MM.1S (cell line): ENCODE results near the gene GOLGA7B.
A peak's percentile ranks its signal among the peaks of the same experiment; 100 is the strongest.

ENCODE experiments used
- DNase-seq: peaks from one replicate; pipeline ENCODE4 v3.0.0-alpha.2; 2015
- H2AFZ ChIP-seq: fragments of 300-600 bp; sonication (generic); 2 replicates; pipeline ENCODE4 v1.6.0; 2016; ENCODE audit warnings: antibody characterized with exemption, low read length
- H3F3A ChIP-seq: fragments of 300-600 bp; sonication (generic); 2 replicates; pipeline ENCODE4 v1.6.1; 2016; ENCODE audit warnings: mild to moderate bottlenecking, antibody characterized with exemption, low read length, moderate library complexity, mixed read lengths; ENCODE audit not compliant: insufficient read depth
- H3K27ac ChIP-seq: fragments of 300-600 bp; sonication (generic); 2 replicates; pipeline ENCODE4 v1.5.1; 2016; ENCODE audit warnings: mild to moderate bottlenecking, low read length
- H3K27me3 ChIP-seq: fragments of 300-600 bp; sonication (generic); replicated peaks from 2 replicates; pipeline ENCODE4 v1.6.0; 2016; ENCODE audit warnings: low read length; ENCODE audit not compliant: insufficient read depth
- H3K36me3 ChIP-seq: fragments of 300-600 bp; sonication (generic); replicated peaks from 2 replicates; pipeline ENCODE4 v1.6.1; 2016; ENCODE audit warnings: mild to moderate bottlenecking, low read length, mixed read lengths; ENCODE audit not compliant: insufficient read depth
- H3K4me1 ChIP-seq: fragments of 300-600 bp; sonication (generic); 2 replicates; pipeline ENCODE4 v1.6.1; 2016; ENCODE audit warnings: low read length, mixed read lengths
- H3K4me2 ChIP-seq: fragments of 300-600 bp; sonication (generic); 2 replicates; pipeline ENCODE4 v1.6.0; 2016; ENCODE audit warnings: low read depth, low read length
- H3K4me3 ChIP-seq: fragments of 300-600 bp; sonication (generic); 2 replicates; pipeline ENCODE4 v1.5.1; 2016; ENCODE audit warnings: low read length, mixed read lengths
- H3K79me2 ChIP-seq: fragments of 300-600 bp; sonication (generic); 2 replicates; pipeline ENCODE4 v1.6.1; 2016; ENCODE audit warnings: mixed run types, low read length, mixed read lengths
- H3K9ac ChIP-seq: fragments of 300-600 bp; sonication (generic); 2 replicates; pipeline ENCODE4 v1.6.1; 2016; ENCODE audit warnings: low read length, mixed read lengths
- H3K9me2 ChIP-seq: fragments of 300-600 bp; sonication (generic); replicated peaks from 2 replicates; pipeline ENCODE4 v1.6.1; 2016; ENCODE audit warnings: mild to moderate bottlenecking, low read length, mixed read lengths; ENCODE audit not compliant: insufficient read depth
- H3K9me3 ChIP-seq: fragments of 300-600 bp; sonication (generic); replicated peaks from 2 replicates; pipeline ENCODE4 v1.6.1; 2016; ENCODE audit warnings: mild to moderate bottlenecking, low read length, mixed read lengths; ENCODE audit not compliant: insufficient read depth
- H4K20me1 ChIP-seq: fragments of 300-600 bp; sonication (generic); 2 replicates; pipeline ENCODE4 v1.6.1; 2016; ENCODE audit warnings: mild to moderate bottlenecking, low read length, moderate library complexity, mixed read lengths; ENCODE audit not compliant: insufficient read depth
- EZH2 ChIP-seq: fragments of 300-600 bp; sonication (generic); optimal IDR thresholded peaks from 2 replicates; pipeline ENCODE3; 2017; ENCODE audit warnings: low read depth, mild to moderate bottlenecking, antibody characterized with exemption, low read length, mixed read lengths
- EZH2phosphoT487 ChIP-seq: fragments of 300-600 bp; sonication (generic); IDR thresholded peaks from 2 replicates; pipeline ENCODE4 v1.6.1; 2018; ENCODE audit warnings: antibody characterized with exemption, low read length
- TF ChIP-seq, protein P1 (sequence below): fragments of 300-600 bp; sonication (generic); IDR thresholded peaks from 2 replicates; pipeline ENCODE4 v1.5.1; 2016; ENCODE audit warnings: antibody characterized with exemption, low read length, mixed read lengths

Gene GOLGA7B

DNA sequence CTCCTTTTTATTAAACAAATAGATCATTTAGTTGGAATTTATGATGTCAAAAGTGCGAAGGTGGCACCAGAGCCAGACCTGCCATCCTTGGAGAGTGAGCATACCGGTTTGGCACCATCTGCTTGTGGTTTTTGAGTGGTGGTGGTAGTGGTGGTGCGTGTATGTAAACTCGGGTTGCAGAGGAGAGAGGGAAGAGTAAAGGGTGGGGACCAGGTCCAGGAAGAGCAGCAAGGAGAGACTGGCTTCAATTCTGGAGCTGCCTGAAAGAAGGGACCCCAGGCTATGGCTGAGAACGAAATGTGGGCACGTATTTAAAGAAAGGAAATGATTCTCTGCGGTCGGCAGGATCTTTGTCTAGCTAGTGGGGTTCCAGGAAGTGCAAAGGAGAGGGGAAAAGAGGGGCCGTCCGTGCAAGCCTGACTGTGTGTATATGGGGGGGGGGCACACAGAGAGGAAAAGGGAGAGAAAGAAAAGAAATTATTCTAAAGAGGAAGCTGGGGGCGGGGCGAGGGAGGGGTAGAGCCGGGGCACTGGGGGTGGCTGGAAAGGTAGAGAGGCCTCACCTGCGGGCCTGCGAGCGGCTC lies 448 bp upstream of the GOLGA7B start:
- Histone ChIP-seq H3F3A (no peaks in the 10 kb centered on the region), H3K4me2 (peak overlapping the region; percentile 39; the same call in 1 of the 2 replicates), H3K4me1 (no peaks in the 10 kb centered on the region), H3K9me3 (no peaks in the 10 kb centered on the region), H2AFZ (peak overlapping the region; percentile 45; the same call in 1 of the 2 replicates), H3K4me3 (peak overlapping the region; percentile 59; the same call in 1 of the 2 replicates), H3K9me2 (no peaks in the 10 kb centered on the region), H3K27me3 (peaks cover 41% of the 10 kb centered on the region), H4K20me1 (no peaks in the 10 kb centered on the region), H3K9ac (no peak overlapping the region), H3K79me2 (no peaks in the 10 kb centered on the region), H3K36me3 (no peaks in the 10 kb centered on the region), H3K27ac (no peak overlapping the region)
- DNase-seq, result no peak
- TF ChIP-seq EZH2phosphoT487, result no peak
- TF ChIP-seq EZH2, result no peak
- TF ChIP-seq, protein P1, sequence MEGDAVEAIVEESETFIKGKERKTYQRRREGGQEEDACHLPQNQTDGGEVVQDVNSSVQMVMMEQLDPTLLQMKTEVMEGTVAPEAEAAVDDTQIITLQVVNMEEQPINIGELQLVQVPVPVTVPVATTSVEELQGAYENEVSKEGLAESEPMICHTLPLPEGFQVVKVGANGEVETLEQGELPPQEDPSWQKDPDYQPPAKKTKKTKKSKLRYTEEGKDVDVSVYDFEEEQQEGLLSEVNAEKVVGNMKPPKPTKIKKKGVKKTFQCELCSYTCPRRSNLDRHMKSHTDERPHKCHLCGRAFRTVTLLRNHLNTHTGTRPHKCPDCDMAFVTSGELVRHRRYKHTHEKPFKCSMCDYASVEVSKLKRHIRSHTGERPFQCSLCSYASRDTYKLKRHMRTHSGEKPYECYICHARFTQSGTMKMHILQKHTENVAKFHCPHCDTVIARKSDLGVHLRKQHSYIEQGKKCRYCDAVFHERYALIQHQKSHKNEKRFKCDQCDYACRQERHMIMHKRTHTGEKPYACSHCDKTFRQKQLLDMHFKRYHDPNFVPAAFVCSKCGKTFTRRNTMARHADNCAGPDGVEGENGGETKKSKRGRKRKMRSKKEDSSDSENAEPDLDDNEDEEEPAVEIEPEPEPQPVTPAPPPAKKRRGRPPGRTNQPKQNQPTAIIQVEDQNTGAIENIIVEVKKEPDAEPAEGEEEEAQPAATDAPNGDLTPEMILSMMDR, result no peak

DNA sequence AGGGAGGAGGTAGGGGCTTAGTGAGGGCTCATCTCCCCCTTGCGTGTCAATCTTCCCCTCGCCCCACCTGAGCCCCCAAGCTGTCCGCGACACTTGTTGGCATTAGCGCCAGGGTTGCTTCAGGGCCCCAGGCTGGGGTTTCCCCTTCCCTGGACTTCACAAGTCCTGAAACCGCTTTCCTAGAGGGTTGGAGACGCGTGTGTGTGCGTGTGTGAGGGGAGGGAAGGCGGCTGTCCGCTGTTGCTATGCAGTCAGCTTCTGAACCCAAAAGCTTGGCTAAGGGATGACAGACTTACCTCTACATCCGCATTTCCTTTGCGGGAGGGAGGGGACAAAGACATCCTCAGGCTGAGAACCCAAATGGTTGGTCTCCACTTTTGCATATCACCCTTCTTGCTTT lies 803 bp downstream of the GOLGA7B start:
- Histone ChIP-seq H3K4me1 (no peaks in the 10 kb centered on the region), H3K4me3 (no peak overlapping the region; the same call in 1 of the 2 replicates)

DNA sequence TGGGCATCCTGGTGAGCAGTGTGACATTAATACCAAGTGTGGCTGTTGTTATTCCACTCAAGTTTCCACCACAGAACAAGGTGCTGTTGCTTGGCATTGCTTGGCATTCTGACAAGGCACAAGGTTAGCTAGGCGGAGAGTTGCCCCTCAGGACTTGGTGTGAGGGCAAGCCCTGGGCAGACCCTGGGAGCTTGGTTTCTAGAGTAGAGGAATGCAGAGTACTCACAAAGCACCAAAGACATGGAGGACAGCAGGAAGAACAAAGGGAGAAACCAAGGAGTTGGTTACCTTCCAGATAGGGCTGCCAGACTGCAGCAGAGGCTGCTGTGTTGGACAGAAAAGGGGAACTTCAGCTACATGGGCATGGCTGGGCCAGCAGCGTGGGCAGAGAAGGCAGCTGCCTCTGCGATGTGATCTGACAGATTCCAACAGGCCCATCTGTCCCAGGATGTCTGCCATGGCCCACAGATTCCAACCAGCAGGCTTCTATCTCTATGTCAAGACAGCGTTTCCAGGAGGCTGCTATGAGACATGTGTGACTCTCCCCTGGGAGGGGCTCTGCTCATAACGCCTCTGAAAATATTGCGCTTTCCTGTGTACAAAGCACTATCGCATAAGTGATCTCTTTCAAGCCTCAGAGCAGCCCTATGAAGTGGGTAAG lies 1.8 kb downstream of the GOLGA7B start:
- no peak overlapping the region for H3K4me2 ChIP-seq

More for the DNA sequence above, 803 bp downstream of the GOLGA7B start:
- Histone ChIP-seq H3K36me3 (no peaks in the 10 kb centered on the region), H3F3A (no peaks in the 10 kb centered on the region), H2AFZ (no peak overlapping the region), H3K4me2 (peak overlapping the region; percentile 52; the same call in 1 of the 2 replicates), H3K9ac (no peak overlapping the region), H4K20me1 (no peaks in the 10 kb centered on the region), H3K79me2 (no peaks in the 10 kb centered on the region), H3K27ac (no peak overlapping the region), H3K9me3 (no peaks in the 10 kb centered on the region), H3K9me2 (no peaks in the 10 kb centered on the region), H3K27me3 (peaks cover 41% of the 10 kb centered on the region)
- TF ChIP-seq EZH2 (no peak), EZH2phosphoT487 (no peak)
- TF ChIP-seq, protein P1, result no peak
- DNase-seq, result no peak

More for the DNA sequence above, 1.8 kb downstream of the GOLGA7B start:
- H3K79me2 ChIP-seq, result no peaks in the 10 kb centered on the region
- DNase-seq, result no peak
- no peaks in the 10 kb centered on the region for H3K9me2 ChIP-seq
- no peak overlapping the region for H2AFZ ChIP-seq
- peaks cover 38% of the 10 kb centered on the region for H3K27me3 ChIP-seq
- H4K20me1 ChIP-seq, result no peaks in the 10 kb centered on the region
- H3K27ac ChIP-seq, result no peak overlapping the region
- H3K4me3 ChIP-seq, result no peak overlapping the region
- H3K4me1 ChIP-seq, result no peaks in the 10 kb centered on the region
- H3K36me3 ChIP-seq, result no peaks in the 10 kb centered on the region
- H3F3A ChIP-seq, result no peaks in the 10 kb centered on the region
- TF ChIP-seq EZH2, result no peak
- TF ChIP-seq EZH2phosphoT487, result no peak
- TF ChIP-seq, protein P1, result no peak
- no peaks in the 10 kb centered on the region for H3K9me3 ChIP-seq
- no peak overlapping the region for H3K9ac ChIP-seq
